ENCODE data around the gene ARSG.

DNA sequence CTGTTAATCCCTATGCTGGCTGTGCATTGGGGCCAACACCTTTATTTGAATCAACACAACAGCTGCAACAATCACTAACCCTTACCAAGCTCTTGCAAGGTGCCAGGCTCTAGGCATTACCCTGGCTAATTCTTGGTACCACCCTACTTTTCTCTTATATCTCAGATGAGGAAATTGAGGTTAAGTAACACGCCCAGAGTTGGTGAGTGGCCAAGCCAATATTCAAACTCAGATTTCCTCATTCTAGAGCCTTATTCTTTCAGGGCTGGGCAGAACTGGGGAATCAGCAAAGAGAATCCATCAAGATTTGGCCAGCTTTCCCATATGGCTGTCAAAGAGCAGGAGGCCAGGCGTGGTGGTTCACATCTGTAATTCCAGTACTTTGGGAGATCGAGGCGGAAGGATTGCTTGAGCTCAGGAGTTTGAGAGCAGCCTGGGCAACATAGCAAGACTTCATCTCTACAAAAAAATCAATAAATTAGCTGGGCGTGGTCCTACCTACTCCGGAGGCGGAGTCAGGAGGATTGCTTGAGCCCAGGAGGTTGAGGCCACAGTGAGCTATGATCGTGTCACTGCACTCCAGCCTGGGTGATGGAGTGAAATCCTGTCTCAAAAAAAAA lies 23.7 kb downstream of the ARSG start:
- TF ChIP-seq POLR2AphosphoS5 (IDR thresholded peaks at IDR 0.05) (no peak), SMC3 (conservative IDR thresholded peaks at IDR 0.05; ENCODE audit: poor library complexity) (no peak), EZH2 (IDR thresholded peaks at IDR 0.05; ENCODE audit: borderline replicate concordance, insufficient read depth, low read length, poor library complexity, severe bottlenecking) (no peak), MXI1 (conservative IDR thresholded peaks at IDR 0.05; ENCODE audit: poor library complexity, severe bottlenecking) (no peak), RAD21 (conservative IDR thresholded peaks at IDR 0.05) (no peak)
- TF ChIP-seq, protein P1, sequence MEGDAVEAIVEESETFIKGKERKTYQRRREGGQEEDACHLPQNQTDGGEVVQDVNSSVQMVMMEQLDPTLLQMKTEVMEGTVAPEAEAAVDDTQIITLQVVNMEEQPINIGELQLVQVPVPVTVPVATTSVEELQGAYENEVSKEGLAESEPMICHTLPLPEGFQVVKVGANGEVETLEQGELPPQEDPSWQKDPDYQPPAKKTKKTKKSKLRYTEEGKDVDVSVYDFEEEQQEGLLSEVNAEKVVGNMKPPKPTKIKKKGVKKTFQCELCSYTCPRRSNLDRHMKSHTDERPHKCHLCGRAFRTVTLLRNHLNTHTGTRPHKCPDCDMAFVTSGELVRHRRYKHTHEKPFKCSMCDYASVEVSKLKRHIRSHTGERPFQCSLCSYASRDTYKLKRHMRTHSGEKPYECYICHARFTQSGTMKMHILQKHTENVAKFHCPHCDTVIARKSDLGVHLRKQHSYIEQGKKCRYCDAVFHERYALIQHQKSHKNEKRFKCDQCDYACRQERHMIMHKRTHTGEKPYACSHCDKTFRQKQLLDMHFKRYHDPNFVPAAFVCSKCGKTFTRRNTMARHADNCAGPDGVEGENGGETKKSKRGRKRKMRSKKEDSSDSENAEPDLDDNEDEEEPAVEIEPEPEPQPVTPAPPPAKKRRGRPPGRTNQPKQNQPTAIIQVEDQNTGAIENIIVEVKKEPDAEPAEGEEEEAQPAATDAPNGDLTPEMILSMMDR (IDR thresholded peaks at IDR 0.05; ENCODE audit: poor library complexity, severe bottlenecking): no peak
